Measurements from ENCODE around the gene GORASP1.
A peak's percentile ranks its signal among the peaks of the same experiment; 100 is the strongest.

GORASP1 gene

DNA sequence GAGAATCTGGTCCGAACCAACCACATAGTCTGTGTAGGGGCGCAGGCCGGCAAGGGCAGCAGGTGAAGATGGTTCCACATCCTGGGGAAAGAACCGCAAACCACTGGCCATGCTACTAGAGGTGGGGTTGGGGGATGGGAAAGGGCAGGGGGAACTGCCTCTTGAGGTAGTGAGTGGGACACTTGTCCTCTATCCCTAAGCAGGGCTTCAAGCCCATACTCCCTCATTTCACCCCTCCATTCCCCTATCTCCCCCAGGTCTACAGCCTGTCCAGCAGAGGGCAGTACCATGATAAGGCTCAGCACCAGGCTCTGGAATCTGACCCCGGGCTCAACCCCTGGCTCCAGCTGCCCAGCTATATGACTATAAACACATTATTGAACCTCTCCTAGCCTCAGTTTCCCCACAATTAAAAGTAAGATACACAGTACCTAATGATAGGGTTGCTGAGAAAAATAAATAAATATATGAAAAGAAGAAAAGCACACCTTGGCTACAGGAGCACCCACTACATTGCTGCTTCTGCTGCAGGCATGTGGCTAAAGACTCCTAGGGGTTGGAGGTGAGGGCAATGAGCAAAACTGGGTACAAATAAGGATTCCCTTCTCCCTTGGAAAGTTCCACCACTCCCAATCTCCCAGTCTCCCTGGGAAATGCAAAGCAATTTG lies 6.3 kb downstream of the GORASP1 start:
- DNase-seq: peak in 1 of 4 experiments; percentile 15

DNA sequence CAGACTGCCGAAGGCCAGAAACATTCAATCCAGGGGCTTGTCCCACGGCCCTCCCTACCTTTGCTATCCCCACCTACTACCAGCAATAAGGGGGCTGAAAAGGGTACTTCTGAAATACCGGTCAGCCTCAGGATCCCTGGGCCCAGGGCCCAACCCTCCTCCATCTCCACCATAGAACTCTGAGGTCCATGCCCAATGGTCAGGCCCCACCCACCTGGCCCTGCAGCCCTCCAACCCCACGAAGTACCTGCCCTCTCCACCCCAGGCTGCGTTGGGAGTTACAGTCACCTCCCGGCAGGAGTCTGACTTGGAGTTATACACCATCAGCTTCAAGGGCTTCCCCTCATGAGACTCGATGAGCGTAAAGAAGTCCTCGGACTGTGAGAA lies 6.9 kb downstream of the GORASP1 start:
- DNase-seq: no peak

DNA sequence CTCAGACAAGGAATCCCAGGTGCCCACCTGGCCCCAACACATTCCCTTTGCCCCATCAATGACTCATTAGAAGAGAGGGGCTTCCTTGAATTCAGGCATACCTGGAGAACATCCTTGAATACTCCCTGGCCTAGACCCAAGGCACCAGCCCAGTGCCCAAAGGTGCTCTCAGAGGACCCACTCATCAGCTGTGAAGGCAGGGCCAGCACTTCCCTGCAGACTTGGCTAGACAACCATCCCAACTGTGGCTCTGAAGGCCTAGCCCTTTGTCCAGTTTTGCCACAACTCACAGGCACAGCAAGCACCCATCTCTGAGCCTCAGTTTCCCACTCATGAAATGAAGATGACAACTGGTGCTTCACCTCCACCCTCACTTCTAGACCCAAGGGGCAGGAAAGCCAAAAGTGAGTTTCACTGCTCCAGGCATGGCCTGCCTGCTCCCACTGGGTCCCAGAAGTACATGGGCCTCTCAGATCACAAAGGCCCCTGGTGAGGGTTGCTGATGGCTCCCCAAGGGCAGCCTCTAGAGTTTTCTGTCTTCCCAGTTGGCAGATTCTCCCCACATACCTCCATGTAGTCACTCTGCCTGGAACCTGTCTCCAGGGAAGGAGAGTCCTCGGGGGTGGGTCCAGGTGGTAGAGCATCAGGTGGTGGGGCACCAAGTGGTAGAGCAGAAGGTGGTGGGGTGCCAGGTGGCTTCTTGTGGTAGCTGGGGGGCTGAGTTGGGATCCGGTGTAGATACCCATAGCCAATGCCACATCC lies 7.5 kb downstream of the GORASP1 start:
- no peak for DNase-seq

DNA sequence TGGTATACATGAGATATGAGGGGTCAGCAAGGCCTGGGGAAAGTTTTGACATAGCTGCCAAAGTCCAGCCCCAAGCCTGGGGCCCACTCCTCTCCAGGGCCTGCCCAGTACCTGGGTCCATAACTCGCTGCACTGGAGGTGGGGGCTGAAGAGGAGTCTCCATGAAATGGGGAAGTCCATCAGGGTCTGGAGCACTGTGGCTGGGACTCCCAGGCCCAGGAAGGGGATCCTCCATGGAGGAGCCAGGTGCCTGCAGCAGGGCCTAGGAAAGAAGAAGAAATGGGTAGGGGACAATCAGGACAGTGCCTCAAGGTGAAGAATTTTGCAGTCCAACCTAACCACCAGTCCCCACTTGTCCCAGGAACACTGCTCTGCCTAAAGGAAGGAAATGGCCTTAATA lies 8.2 kb downstream of the GORASP1 start:
- no peak for DNase-seq

DNA sequence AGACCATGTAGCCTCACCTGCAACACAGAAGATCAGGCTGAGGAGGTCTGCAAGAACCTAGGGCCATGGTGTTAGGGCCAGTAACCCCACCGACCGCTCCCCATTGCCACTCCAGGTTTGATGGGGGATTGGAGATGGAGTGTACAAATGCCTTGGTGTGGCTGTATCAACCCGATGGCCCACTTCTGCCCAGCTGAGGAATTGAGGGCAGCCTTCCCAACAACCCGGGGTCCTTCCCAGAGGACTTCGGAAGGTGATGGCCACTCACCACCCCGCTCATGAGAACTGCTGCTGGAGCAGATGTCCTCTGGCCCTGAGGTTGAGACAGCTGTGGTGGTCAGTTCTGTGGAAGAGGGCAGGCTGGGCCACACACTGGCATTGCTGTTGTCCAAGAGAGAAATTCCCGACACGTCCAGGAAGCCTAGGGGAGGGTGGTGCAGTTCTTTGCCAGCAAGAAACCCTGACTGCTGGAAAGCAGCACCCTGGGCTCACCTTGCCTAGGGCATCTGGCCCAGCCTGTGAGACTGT lies 8.9 kb downstream of the GORASP1 start:
- no peak for DNase-seq

DNA sequence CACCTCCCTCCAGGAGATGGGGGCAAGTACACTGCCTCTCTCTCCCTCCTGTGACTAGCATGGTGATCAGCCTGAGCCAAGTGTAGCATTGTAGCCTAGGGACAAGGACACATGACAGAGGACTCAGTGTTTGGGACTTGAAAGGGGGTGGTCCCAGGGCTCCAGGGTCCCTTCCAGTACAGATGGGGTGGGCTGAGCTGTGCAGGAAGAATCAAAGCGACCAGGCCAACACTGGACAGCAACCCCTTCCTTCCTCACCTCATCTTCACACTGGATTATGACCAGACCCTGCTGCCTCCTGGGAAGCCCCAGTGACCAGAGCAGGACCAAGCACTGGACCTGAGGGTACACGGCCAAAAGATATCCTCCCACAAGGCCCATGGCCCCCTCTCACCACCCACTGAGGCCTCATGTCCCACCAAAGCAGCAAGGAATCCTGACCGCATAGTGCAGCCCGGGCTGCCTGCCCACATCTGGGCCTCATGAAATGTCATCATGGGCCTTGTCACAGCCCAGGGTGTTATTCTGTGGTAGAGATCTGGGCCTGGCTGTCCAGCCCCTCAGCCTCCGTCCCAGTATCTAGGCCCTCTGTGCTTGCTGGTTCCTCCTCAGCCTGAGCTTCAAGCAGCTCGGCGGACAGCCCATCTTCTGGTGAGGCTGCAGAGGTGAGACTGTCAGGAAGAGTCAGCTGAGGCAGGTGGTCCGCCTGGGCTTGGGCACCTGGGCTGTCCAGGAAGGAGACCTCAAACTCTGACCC lies 9.5 kb downstream of the GORASP1 start:
- no peak for DNase-seq

DNA sequence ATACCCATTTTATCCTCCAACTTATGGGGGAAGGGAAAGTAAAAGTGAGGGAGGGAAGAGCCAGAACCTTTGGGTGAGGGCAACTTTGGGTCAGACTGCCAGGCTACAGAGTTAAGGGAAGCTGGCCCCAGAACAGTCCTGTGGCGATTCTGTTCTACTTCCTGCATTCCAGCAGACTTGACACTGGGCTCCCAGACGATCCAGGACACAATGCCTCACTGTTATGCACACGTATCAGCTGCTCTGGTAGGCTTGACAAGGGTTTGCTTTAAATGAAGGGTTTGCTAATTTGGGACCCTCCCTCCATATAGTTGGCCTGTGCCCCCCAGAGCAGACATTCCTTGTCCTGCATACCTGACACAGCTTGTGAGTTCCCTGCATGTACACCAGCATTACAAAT lies 10.7 kb downstream of the GORASP1 start:
- DNase-seq: no peak

DNA sequence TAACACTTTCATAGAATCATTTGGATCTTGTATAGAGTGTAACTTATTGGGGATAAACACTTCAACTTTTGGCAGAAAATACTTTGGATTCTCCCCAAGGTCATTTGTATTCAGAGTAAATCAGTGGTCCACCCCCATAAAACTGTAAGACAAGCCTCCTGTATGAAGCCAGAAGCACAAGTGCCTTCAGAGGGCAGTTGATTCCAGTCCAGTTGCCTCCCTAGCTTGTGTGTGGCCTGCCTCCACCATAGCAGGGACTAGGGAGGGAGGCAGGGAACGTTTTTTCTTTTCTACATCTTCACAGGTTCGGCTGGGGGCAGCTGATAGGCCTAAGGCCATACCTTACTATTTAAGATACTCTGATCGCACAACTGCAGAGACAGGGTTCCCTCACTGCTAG lies 11.6 kb downstream of the GORASP1 start:
- DNase-seq: no peak

DNA sequence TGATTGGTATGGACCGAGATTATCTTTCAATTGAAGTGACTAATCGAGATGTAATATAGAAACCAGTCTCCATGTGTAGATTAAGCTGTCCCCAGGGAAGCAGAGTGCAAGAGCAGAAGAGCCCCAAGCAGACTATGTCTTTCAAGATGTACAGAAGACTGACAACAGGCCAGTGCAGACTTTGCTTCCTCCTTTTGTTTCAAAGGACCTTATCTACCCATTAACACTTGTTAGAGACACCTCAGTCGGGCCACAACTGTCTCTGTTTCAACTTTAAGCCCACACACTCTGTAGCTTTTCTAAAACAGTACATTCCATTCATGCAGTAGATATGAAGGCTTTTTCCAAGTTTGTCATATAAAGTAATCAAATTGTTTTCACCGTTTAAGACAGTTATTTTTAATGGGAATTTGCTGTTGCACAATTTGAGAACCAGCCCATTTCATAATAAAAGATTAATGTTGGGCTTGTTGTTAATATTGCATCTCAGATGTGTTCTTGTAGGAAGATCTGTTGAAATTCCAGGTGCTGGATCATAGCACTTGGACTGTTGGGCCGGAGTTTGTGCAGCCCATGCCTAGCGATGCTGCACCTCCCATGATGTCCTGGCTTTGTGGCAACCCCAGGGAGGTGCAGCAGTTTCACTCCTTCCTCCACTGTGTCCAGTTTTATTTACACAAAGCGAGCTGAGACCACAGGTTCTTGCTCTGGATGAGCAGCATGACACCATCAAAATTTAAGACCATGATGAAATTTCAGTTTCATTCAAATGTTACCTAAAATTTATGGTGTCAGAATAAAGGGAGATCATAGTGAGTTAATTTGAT lies 12.4 kb downstream of the GORASP1 start:
- no peak for DNase-seq

DNA sequence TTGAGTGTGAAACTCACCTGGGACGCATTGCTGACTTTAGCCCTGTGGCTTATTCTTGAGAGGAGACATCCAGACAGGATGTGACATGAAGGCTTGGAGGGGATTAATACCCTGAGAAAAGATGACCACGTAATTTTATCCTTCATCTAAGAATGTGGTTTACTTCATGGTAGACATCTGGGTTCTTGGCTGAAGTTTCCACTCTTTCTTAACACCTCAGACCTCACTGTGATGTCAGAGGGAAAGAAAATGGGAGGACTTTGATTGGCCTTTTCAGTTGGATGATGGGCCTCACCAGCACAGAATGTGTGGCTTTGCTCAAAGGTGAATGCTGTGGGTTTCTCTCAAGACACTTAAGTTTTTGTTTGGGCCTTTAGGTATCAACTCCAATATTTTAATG lies 16.5 kb downstream of the GORASP1 start:
- DNase-seq: no peak

DNA sequence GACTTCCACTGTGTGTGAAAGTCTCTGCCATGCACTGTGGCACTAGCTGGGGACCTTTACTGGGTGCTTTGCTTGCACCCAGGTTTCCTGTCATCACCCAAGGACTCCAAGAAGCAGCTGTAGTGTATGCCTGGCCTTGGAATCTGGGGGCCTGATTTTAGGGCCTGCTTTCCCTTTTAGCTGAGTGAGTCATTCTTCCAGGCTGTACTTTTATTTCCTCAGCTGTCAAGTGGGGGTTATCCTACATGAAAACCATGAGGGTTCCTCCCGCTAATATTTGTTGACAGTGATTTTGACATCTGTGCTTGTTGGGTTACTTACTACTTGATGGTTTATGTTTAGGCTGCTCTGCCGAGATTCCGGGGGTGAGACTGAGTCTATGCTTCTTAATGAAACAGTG lies 18.5 kb downstream of the GORASP1 start:
- DNase-seq: no peak

DNA sequence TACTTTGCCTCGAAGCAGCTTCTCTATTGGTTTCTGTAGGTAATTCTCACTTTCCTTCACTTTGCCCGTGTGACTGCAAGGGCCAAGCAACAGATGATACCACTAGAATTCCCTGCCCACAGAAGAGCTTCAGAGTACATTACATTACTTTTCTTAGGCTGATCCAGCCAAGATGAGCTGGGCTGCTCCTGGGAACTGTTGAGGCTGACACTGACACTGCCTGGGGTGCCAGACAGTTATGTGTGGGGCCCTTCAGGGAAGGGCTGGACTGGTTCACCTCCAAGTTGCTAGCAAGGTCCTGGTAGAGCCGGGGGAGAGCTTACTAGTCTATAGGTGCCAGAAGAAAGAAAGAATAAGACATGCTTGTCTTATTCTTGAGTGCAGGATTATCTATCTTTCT lies 19.0 kb downstream of the GORASP1 start:
- DNase-seq: no peak

DNA sequence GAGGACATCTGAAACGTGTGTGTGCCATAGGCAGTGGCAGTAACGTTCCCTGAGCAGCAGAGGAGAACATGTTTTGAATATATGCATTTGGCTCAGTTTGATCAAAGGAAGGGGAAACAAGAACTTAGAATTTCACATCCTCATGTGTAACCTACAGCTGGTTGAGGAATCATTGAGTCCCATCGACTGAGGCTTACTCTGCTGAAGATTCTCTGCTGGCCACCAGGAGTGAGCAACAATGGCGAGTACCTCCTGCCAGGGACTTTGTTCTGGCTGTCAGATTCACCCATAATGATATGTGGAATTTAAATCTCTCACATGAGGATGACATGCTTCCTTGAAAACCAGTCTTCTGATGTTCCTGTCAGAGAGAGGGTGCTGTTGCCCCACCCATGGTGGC lies 21.3 kb downstream of the GORASP1 start:
- DNase-seq: no peak

DNA sequence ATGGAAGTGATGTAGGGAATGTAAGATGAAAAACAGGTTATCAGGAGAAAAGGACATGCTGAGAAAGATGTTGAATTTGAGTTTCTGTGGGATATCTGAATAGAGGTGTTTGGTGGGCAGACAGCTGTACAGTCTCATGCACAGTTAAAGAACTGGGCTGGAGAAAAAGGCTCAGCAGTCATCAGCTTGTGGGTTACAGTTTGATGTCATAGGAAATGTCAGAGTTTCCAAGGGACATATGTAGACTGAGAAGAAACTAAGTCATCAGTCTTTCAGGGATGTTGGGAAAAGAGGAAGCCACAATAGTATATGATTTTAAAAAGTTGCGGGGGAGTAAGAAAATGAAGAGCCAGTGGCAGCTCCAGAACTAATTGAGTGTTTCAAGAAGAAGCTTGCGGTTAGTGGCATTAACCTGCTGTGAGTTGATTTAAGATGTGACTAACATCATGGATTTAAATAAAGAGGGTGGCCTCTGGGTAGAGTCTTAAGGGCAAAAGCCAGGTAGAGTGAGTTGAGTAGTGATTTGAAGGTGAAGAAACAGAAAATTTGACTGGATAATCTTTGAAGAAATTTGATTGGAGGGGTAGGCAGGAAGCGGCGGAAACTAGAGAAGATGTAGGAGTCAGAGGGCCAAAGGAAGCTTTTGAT lies 24.6 kb downstream of the GORASP1 start:
- no peak for DNase-seq

DNA sequence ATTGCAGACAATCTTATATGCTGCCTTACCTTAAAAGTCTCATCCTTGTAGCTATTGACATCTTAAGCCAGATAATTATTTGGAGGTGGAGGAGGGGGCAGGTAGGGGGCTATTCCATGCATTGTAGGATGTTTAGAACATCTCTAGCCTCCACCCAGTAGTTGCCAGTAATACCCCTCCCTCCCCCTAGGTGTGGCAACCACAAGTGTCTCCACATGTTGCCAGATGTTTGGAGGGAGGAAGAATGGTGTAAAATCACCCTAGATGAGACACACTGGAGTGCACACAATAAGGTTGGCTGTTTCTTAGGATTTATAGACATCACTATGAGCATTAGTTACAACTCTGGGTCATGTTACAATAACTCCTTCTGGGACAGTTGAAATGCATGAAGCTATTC lies 27.4 kb downstream of the GORASP1 start:
- DNase-seq: no peak

DNA sequence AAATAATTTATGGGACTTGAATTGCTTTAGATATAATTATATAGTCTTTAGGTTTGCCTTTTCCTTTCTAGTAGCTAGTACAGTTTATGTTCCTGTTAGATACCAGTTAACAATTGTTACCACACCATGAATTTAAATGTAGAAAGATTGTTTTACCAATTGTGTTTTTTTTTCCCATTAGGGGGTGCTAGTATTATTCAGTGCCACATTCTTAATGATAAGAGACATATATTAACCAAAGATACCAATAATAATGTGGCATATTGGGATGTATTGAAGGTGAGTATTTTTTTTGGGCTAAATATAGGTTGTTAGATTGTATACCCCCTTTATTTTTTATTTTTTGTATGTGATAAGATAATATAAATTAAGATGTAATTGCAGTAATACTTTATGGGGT lies 27.9 kb downstream of the GORASP1 start:
- no peak for DNase-seq

DNA sequence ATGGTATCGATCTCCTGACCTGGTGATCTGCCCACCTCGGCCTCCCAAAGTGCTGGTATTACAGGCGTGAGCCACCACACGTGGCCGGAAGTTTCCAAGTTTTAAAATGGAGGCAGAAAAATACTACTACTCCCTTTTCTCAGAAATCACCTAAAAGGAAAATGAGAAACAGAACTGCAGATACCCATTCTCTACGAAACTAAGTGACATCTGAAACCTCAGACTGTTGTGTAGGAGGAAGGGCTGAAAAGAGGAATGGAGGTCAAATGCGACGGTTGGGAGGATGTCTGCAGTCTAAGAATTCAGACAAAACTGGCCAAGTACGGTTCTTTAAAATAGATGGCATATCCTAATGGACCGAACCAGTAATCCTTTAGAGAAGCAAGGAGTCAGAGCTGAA lies 31.5 kb downstream of the GORASP1 start:
- no peak for DNase-seq

DNA sequence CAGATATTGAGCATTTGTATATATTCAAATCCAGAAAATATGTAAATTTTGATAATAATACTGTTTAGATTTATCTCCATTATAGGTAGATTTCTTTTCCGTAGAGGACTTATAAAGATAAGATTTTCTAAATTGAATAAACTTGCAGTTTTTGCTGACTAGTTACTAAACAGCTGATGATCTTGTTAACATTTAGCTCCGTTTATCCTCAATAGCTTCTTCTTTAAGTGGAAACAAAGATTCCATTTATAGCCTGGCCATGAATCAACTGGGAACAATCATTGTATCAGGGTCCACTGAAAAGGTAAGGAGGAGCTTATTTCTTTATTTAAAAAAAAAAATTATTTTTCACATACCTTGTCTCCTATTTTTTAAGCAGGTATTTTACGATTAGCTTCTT lies 38.9 kb downstream of the GORASP1 start:
- no peak for DNase-seq

DNA sequence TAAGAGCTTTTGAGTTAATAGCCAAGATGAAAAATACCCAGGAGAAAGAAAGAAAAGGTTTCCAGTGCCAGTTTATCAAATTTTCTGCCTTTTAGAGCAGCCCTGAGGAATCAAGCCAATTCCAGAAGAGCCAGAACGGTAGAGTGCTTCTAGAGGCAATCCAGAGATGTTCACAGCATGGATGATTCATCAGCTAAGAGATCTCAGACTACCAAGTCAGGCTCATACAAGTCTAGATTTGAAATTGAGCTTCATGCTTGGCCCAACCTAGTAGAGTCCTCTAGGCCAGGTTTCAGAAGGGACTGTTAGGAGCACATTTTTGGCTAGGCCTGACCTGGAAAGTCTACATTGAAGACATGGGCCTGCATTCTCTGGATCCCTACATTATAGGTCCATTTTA lies 40.1 kb downstream of the GORASP1 start:
- no peak for DNase-seq

DNA sequence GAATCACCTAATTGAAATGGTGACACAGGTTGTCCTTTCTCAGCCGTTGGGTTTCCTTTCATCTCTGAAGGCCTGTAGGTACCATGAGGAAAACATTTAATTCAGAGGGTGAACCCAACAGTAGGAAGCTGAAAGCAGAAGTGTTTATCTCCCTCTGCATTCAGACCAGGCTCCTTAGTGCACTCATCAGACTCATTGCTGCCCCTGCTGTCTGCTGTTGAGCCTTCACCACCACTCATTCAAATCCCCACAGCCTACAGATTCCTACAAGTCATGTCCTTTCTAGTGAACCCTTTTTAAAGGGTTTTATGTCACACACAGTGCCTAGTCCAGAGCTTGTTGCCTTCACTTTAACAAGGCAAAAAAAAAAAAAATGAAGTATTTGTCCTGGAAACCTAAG lies 42.2 kb downstream of the GORASP1 start:
- no peak for DNase-seq

DNA sequence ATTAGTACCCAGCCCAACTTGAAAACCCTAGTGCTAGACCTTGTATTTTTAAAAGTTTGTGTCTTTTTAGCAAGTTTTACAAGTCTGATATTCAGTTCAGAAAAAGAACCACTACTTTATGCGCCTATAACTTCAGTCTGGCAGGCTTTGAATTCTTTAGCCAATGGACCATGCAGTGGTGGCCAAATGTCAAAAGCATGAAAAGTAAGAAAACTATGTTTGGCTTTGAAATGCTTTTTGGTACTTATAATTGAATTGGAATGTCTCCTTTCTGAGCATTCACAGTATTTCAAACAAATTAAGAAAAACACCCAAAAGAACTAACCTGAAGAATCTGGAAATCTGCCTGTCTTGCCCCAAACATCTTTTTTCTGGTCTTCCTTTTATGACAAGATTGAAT lies 42.8 kb downstream of the GORASP1 start:
- no peak for DNase-seq

DNA sequence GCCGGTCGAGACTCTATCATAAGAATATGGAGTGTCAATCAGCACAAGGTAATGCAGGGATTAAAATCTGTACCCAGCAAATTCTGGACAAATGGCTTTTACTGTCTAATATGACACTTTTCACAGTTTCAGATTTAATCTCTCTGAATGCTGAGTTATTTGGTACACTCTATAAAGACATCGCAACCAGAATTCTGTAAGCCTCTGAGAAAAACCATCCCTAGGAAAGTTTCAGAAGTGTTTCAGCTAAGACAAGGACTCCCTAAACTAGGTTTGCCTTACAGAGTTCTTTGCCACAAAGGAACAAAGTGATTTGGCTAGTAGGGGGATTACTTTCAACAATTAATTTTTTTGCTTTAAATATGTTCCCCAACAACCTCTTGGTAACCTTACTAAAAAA lies 44.3 kb downstream of the GORASP1 start:
- DNase-seq: no peak

Measured in activated CD4-positive, CD25-positive, alpha-beta regulatory T cell (primary cell).